GM12891 (cell line): ENCODE data around the gene FAM177B.

Experiments
- DNase-seq: peaks from one replicate; pipeline ENCODE4 v3.0.0; 2011; ENCODE audit warnings: low spot score; ENCODE audit not compliant: insufficient read length
- FAIRE-seq: peaks from 2 replicates; lab custom pipeline; 2011; peaks lifted over from hg19 to GRCh38; lab: Jason Lieb, UNC
- PAX5 ChIP-seq: IDR thresholded peaks from 2 replicates; pipeline ENCODE4 v1.6.1; 2011; ENCODE audit warnings: low read length, moderate library complexity, mild to moderate bottlenecking; ENCODE audit not compliant: insufficient read depth, severe bottlenecking
- POLR2A ChIP-seq: IDR thresholded peaks from 2 replicates; pipeline ENCODE4 v1.6.1; 2011; ENCODE audit warnings: low read depth, low read length, control low read depth
- POLR2AphosphoS5 ChIP-seq: IDR thresholded peaks from 2 replicates; pipeline ENCODE4 v1.6.1; 2011; ENCODE audit warnings: low read depth, low read length, control low read depth
- POU2F2 ChIP-seq: IDR thresholded peaks from 2 replicates; pipeline ENCODE4 v1.6.1; 2011; ENCODE audit warnings: low read depth, mild to moderate bottlenecking, control low read depth, low read length, moderate library complexity
- SPI1 ChIP-seq: IDR thresholded peaks from 2 replicates; pipeline ENCODE4 v1.6.1; 2011; ENCODE audit warnings: low read depth, low read length, control low read depth
- TAF1 ChIP-seq: IDR thresholded peaks from 2 replicates; pipeline ENCODE4 v1.6.1; 2011; ENCODE audit warnings: low read depth, low read length, control low read depth

FAM177B gene

DNA sequence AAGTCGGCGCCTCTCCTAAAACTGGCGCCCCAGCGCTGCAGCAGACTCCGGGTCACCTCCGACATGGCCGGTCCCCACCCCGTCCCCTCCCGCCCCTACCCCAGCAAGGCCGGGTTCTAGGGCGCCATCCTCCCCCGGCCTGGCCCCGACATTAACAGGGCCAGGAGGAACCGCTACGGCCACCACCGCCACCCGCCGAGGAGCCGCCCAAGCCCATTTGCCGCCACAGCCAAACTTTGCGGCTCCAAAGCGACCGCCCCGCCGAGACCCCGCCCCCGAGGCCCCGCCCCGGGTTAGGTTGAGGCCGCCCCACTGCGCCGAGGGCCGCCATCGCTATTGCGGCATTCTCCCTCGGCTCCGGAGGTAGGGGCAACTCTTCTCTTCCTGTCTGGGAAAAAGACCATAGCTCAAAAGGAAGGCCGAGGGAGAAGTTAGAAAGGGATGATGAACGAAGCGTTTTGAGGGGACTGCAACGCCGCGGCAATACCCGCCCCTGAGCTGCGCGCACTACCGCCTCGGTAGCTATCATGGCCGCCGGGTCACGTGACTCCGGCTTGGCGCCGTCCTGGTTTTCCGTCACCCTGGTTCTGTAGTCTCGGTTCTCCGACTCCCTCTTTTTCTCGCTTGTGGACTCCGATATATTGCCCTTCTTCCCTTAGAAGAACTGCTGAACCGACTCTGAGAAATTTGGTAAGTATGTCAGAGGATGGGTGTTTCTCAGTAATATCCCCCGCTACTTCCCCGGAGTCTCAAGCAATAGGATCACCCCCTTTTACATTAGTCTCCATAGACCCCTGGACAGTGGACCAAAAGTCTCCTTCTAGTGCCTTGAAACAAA is 24.5 kb upstream of the FAM177B start, which contains the start of the genes AIDA and BROX:
AIDA (minus strand) TSS at position 239 of the 838 bp plus-strand sequence; CDS start at position 65, 174 bp downstream.
BROX (plus strand) TSS at position 312 of the 838 bp plus-strand sequence. CDS start 3,136 bp downstream, outside the sequence.
- no peak for FAIRE-seq
- TF ChIP-seq POU2F2 (0 out of 2 replicates have a peak, but pooled peaks have one; percentile 22), TAF1 (peak; percentile 47; the same call in 1 of the 2 replicates), POLR2AphosphoS5 (peak; percentile 38; the same call in 1 of the 2 replicates), POLR2A (peak; percentile 68), PAX5 (no peak), SPI1 (no peak)
- DNase-seq, result peak; percentile 86

DNA sequence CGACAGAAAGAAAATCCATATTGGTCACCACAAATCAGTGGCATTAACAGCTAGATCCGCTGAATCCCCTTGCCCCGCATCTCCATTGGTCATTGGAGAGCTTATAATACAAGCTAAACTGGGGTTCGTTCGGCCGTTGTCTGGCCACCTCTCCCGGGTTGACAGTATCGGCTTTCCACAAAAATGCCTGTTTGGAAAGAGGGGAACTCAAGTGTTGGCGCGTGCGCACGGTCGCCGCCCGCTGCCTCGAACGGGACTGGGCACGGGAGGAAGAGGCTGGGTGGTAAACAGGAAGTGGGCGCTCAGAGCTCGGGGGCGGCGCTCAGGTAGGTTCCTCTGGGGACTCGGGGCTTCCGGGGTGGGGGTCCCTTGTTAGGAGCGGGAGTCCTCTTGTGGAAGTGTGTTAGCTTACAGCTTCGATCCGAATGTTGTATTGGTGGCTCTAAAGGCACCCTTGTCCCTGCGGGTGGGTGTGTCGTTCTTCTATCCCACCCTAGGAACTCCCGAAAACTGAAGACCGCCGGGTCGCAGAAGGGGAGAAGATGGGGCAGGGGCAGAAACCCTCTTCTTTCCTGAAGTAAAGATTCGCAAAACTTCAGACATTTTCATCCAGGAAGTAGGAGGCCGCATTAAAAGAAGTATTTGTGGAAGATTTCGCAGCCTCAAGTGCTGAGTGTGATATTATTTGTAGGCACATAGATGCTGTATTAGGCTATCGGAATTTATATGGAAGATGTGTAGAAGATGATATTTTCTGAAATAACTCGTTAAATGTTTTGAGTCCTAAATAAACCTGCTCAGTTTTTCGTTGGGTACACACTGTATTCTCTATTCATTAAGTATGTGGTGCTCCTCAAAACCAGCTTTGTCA is 23.7 kb upstream of the FAM177B start:
- FAIRE-seq (peak; percentile 96), DNase-seq (peak; percentile 65)
- TF ChIP-seq TAF1 (peak; percentile 80), POU2F2 (no peak; the same call in 1 of the 2 replicates), POLR2AphosphoS5 (0 out of 2 replicates have a peak, but pooled peaks have one; percentile 24), SPI1 (peak; percentile 89), PAX5 (no peak), POLR2A (peak; percentile 36; the same call in 1 of the 2 replicates)

DNA sequence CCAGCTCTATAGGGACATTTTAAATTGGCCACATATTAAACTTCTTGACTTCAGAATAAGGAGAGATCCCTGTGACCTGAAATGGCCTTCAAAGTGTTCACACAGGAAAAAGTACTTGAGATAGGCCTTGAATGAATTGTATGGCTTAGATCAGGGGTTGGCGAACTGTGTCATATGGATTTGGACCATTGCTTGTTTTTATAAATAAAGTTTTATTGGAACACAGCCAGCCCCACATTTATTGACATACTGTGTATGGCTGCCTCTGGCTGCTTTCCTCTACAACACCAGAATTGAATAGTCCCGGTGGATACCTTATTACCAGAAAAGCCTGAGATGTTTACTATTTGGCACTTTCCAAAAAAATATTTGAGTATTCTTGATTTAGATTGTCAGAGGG is 20.6 kb upstream of the FAM177B start:
- no peak for FAIRE-seq
- TF ChIP-seq PAX5 (no peak), SPI1 (no peak), POU2F2 (no peak), POLR2A (no peak), POLR2AphosphoS5 (no peak), TAF1 (no peak)

DNA sequence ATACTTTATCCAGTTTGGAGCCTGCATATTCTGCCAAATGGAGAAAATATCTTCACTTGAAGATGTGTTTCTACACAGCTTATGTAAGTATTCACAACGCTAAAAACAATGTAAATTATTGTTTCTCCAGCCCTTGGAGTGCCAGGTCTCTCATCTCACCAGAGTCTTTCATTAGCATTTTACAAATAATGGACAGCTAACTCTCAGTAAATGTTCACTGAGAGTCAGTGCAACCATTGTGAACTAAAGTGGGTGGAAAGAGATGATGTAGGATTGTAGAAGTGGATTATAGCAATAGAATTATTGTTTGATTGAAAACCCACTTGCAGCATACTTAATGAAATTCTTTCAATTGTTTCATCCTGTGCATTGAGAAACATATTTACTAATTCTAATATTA is 8.3 kb upstream of the FAM177B start:
- FAIRE-seq (no peak), DNase-seq (no peak)
- TF ChIP-seq POLR2A (no peak), TAF1 (no peak), POLR2AphosphoS5 (no peak), SPI1 (no peak)

More for the DNA sequence above, 20.6 kb upstream of the FAM177B start:
- no peak for DNase-seq

DNA sequence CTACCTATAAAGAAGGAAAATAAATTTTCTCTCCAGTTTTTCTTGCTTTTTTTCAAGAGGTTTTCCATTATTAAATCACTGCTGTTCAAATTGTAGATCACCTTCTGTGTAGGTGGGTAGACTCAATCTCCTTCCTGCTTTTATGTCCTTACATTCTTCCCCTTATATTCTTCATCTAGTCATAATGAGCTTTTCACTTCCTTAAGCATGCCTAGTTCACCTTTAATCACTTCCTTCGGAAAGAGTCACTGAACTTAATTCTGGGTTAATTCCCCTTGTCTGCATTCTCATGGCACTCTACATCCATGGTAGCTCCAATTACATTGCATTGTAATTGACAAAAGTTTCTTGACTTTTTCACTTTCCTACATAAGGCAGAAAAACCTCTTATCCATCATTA is 6.1 kb upstream of the FAM177B start:
- peak; percentile 33 for FAIRE-seq
- DNase-seq, result no peak
- TF ChIP-seq POLR2A, result no peak
- TF ChIP-seq SPI1, result peak; percentile 50; the same call in 1 of the 2 replicates

- TF ChIP-seq POLR2A (no peak), SPI1 (peak; percentile 99)
- FAIRE-seq (peak; percentile 75), DNase-seq (no peak)
Observed at GRCh38 chr1:222732216-222733159, 4.5 kb upstream of the FAM177B start.

GRCh38 chr1:222734740-222735139 is 2.3 kb upstream of the FAM177B start:
- FAIRE-seq (no peak), DNase-seq (no peak)
- TF ChIP-seq POU2F2 (no peak), TAF1 (no peak), POLR2A (no peak), PAX5 (no peak), POLR2AphosphoS5 (no peak), SPI1 (no peak)

DNA sequence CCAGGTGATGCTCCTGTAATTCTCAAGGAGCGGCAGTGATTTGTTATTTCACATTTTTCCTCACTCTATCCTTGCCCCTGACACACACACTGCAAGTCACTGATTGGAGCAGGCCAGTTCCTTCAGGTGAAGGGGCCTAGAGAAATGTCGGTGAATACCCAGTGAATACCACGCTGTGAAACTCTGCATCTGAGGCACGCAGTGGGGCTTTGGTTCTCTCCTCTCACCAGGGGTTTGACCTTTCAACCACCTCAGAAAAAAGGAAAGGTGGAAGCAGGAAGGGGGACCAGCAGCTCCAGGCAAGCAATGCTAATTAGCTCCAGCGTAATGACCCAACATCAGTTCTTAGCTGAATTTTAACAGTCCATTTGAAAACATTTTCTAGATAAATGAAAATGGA is 532 bp upstream of the FAM177B start:
- no peak for FAIRE-seq

GRCh38 chr1:222739465-222739864 is 2.5 kb downstream of the FAM177B start:
- no peak for TF ChIP-seq SPI1
- TF ChIP-seq POLR2A, result no peak
- TF ChIP-seq POU2F2, result no peak
- no peak for TF ChIP-seq TAF1
- no peak for TF ChIP-seq PAX5
- DNase-seq (no peak), FAIRE-seq (peak; percentile 54)

More for the DNA sequence above, 532 bp upstream of the FAM177B start:
- TF ChIP-seq POLR2A, result no peak
- DNase-seq, result no peak
